WTC11 (cell line): ENCODE data around the gene GRM8. TPM values are rescaled to one million over a fixed set of nuclear protein-coding genes. Genes with fewer than 3 reads are reported as not detected.

ENCODE experiments used
- ATAC-seq: fragments of 200-7000 bp; cut with Tn5 transposase; 2 replicates; pipeline ENCODE4 v1.10.0; 2021; ENCODE audit warnings: mild to moderate bottlenecking, moderate library complexity
- CTCF ChIA-PET: fragments of 300-600 bp; sonication (Branson Sonifier 250); formaldehyde crosslinking; loops from one replicate; lab custom pipeline; 2021; ENCODE audit warnings: antibody characterized with exemption; lab: Charles Lee
- POLR2A ChIA-PET: fragments of 350-600 bp; sonication (Branson Sonifier 250); formaldehyde crosslinking; loops from one replicate; lab custom pipeline; 2021; ENCODE audit warnings: antibody characterized with exemption; lab: Charles Lee
- DNase-seq: peaks from one replicate; pipeline ENCODE4 v3.0.0; 2021; ENCODE audit warnings: low spot score
- H3K27ac Mint-ChIP-seq: 2 replicates; pipeline ENCODE4 v1.8.0; 2021; ENCODE audit warnings: mixed read lengths
- H3K27me3 Mint-ChIP-seq: 2 replicates; pipeline ENCODE4 v1.8.0; 2021; ENCODE audit warnings: low read depth, mild to moderate bottlenecking, moderate library complexity, mixed read lengths
- H3K36me3 Mint-ChIP-seq: 2 replicates; pipeline ENCODE4 v1.8.0; 2021; ENCODE audit warnings: mixed read lengths
- H3K4me1 Mint-ChIP-seq: 2 replicates; pipeline ENCODE4 v1.8.0; 2022; ENCODE audit warnings: mixed read lengths
- H3K4me3 Mint-ChIP-seq: 2 replicates; pipeline ENCODE4 v1.8.0; 2021; ENCODE audit warnings: mild to moderate bottlenecking, moderate library complexity, mixed read lengths
- H3K9me3 Mint-ChIP-seq: 2 replicates; pipeline ENCODE4 v1.8.0; 2021; ENCODE audit warnings: mixed read lengths
- ATF1 ChIP-seq: sonication (generic); formaldehyde crosslinking; IDR thresholded peaks from 2 replicates; pipeline ENCODE4 v1.8.1; 2023; ENCODE audit warnings: mild to moderate bottlenecking, moderate library complexity, missing genetic modification reagents
- ETV6 ChIP-seq: sonication (generic); formaldehyde crosslinking; IDR thresholded peaks from 2 replicates; pipeline ENCODE4 v1.8.1; 2022; ENCODE audit warnings: mild to moderate bottlenecking, missing genetic modification reagents
- NFYB ChIP-seq: sonication (generic); formaldehyde crosslinking; conservative IDR thresholded peaks from 2 replicates; pipeline ENCODE4 v1.8.0; 2022; ENCODE audit warnings: low read depth, missing genetic modification reagents
- NR1H2 ChIP-seq: sonication (generic); formaldehyde crosslinking; IDR thresholded peaks from 2 replicates; pipeline ENCODE4 v1.9.0; 2021; ENCODE audit warnings: mild to moderate bottlenecking, moderate library complexity, missing genetic modification reagents
- PREB ChIP-seq: sonication (generic); formaldehyde crosslinking; IDR thresholded peaks from 2 replicates; pipeline ENCODE4 v1.8.1; 2022; ENCODE audit warnings: mild to moderate bottlenecking, missing genetic modification reagents, moderate library complexity, borderline replicate concordance
- PRRX2 ChIP-seq: fragments of 250-450 bp; sonication (Bioruptor Pico); IDR thresholded peaks from 2 replicates; pipeline ENCODE4 v1.8.0; 2021; ENCODE audit warnings: mild to moderate bottlenecking
- TEAD4 ChIP-seq: sonication (generic); formaldehyde crosslinking; IDR thresholded peaks from 2 replicates; pipeline ENCODE4 v1.8.0; 2022; ENCODE audit warnings: mild to moderate bottlenecking, missing genetic modification reagents
- USF1 ChIP-seq: sonication (generic); formaldehyde crosslinking; IDR thresholded peaks from 2 replicates; pipeline ENCODE4 v1.8.0; 2022; ENCODE audit warnings: mild to moderate bottlenecking, missing genetic modification reagents
- ZBTB43 ChIP-seq: sonication (generic); formaldehyde crosslinking; IDR thresholded peaks from 2 replicates; pipeline ENCODE4 v1.8.1; 2023; ENCODE audit warnings: mild to moderate bottlenecking, missing genetic modification reagents
- ZNF425 ChIP-seq: fragments of 250-450 bp; sonication (Bioruptor Pico); conservative IDR thresholded peaks from 2 replicates; pipeline ENCODE4 v1.9.0; 2021; ENCODE audit warnings: mild to moderate bottlenecking
- ZNF512 ChIP-seq: sonication (generic); formaldehyde crosslinking; IDR thresholded peaks from 2 replicates; pipeline ENCODE4 v1.8.1; 2022; ENCODE audit warnings: missing genetic modification reagents, borderline replicate concordance
- ZSCAN18 ChIP-seq: fragments of 250-450 bp; sonication (Bioruptor Pico); IDR thresholded peaks from 2 replicates; pipeline ENCODE4 v2.1.2; 2022; ENCODE audit warnings: mild to moderate bottlenecking, moderate library complexity
- total RNA-seq: library from RNA; stranded (reverse); gene quantifications from 3 replicates; pipeline ENCODE4 v1.2.3, GENCODE V29; 2021

The GRM8 gene
- total RNA-seq, 1 experiment from 2014 or later, result 2.3 TPM

- H3K27me3 Mint-ChIP-seq, result no peaks in the 10 kb centered on the region; the same call in 1 of the 2 replicates
- H3K27ac Mint-ChIP-seq, result no peak overlapping the region; the same call in 1 of the 2 replicates
- peaks cover 13% of the 10 kb centered on the region for H3K4me1 Mint-ChIP-seq
- no peak overlapping the region for H3K4me3 Mint-ChIP-seq
- no peaks in the 10 kb centered on the region for H3K9me3 Mint-ChIP-seq
- TF ChIP-seq USF1 (CRISPR knock-in tag), result no peak
- TF ChIP-seq PRRX2 (CRISPR knock-in tag), result no peak
- TF ChIP-seq, all 79 proteins: peak for 0
- no peak for ATAC-seq
- CTCF ChIA-PET, result interaction anchor here (0.8 kb wide), 1 partner anchor 251 kb away, joined by 3 read pairs; no protein-coding TSS in a partner anchor
- no peaks in the 10 kb centered on the region for H3K36me3 Mint-ChIP-seq
- no peak for DNase-seq
- POLR2A ChIA-PET, result no interaction called here
These were observed 31.0 kb downstream of the GRM8 start for GRCh38 chr7:127221731-127222130.

- no peak for DNase-seq
- peaks cover 16% of the 10 kb centered on the region for H3K4me1 Mint-ChIP-seq
- H3K27ac Mint-ChIP-seq, result no peak overlapping the region
- H3K4me3 Mint-ChIP-seq, result no peak overlapping the region
- no peak for TF ChIP-seq ATF1 (CRISPR knock-in tag)
- TF ChIP-seq ZBTB43 (CRISPR knock-in tag), result no peak
- TF ChIP-seq NFYB (CRISPR knock-in tag), result no peak
- TF ChIP-seq PREB (CRISPR knock-in tag), result no peak
- TF ChIP-seq NR1H2 (CRISPR knock-in tag), result no peak
- ChIA-PET POLR2A (no interaction called here), CTCF (interaction anchor here (0.7 to 1.2 kb wide), 3 partner anchors 12 to 56 kb away, joined by 3 to 6 read pairs (median 5); no protein-coding TSS in a partner anchor)
- H3K36me3 Mint-ChIP-seq, result no peaks in the 10 kb centered on the region
- no peak for ATAC-seq
- no peaks in the 10 kb centered on the region for H3K9me3 Mint-ChIP-seq
- H3K27me3 Mint-ChIP-seq, result no peaks in the 10 kb centered on the region
These were observed 37.6 kb downstream of the GRM8 start for GRCh38 chr7:127214956-127215718.

GRCh38 chr7:127209886-127210285 is 42.9 kb downstream of the GRM8 start:
- Mint-ChIP-seq H3K27me3 (no peaks in the 10 kb centered on the region), H3K36me3 (no peaks in the 10 kb centered on the region), H3K4me1 (peaks cover 7% of the 10 kb centered on the region), H3K27ac (no peak overlapping the region), H3K9me3 (no peaks in the 10 kb centered on the region)
- ATAC-seq (no peak), DNase-seq (no peak)
- CTCF ChIA-PET, result interaction anchor here (0.9 kb wide), 1 partner anchor 30 kb away, joined by 3 read pairs; no protein-coding TSS in a partner anchor
- TF ChIP-seq ZSCAN18 (CRISPR knock-in tag) (no peak), ZNF512 (no peak), ZNF425 (CRISPR knock-in tag) (no peak), TEAD4 (CRISPR knock-in tag) (no peak), ETV6 (CRISPR knock-in tag) (no peak)
- TF ChIP-seq, all 79 proteins: peak for 0
- POLR2A ChIA-PET, result no interaction called here
- H3K4me3 Mint-ChIP-seq, result no peak overlapping the region
